Osteocyte (in vitro differentiated cells): Measurements from ENCODE around the gene SMPD3. TPM values are rescaled to one million over a fixed set of nuclear protein-coding genes. Genes with fewer than 3 reads are reported as not detected.

ENCODE experiments used
- DNase-seq: peaks from one replicate; pipeline ENCODE4 v3.0.0; 2021; ENCODE audit warnings: mixed read lengths; ENCODE audit not compliant: unreplicated experiment; ENCODE audit errors: extremely low spot score
- H3K27ac Mint-ChIP-seq: one replicate; pipeline ENCODE4 v1.8.0; 2021; ENCODE audit warnings: mild to moderate bottlenecking, mixed read lengths; ENCODE audit not compliant: unreplicated experiment
- H3K27me3 Mint-ChIP-seq: one replicate; pipeline ENCODE4 v1.8.0; 2021; ENCODE audit warnings: mixed read lengths; ENCODE audit not compliant: unreplicated experiment
- H3K36me3 Mint-ChIP-seq: one replicate; pipeline ENCODE4 v1.8.0; 2021; ENCODE audit warnings: mixed read lengths; ENCODE audit not compliant: unreplicated experiment
- H3K4me1 Mint-ChIP-seq: one replicate; pipeline ENCODE4 v1.8.0; 2021; ENCODE audit warnings: mixed read lengths; ENCODE audit not compliant: unreplicated experiment
- H3K4me3 Mint-ChIP-seq: one replicate; pipeline ENCODE4 v1.8.0; 2021; ENCODE audit warnings: mild to moderate bottlenecking, moderate library complexity, mixed read lengths; ENCODE audit not compliant: unreplicated experiment
- H3K9me3 Mint-ChIP-seq: one replicate; pipeline ENCODE4 v1.8.0; 2021; ENCODE audit warnings: mixed read lengths; ENCODE audit not compliant: unreplicated experiment
- total RNA-seq: library from RNA; stranded (reverse); gene quantifications from 2 replicates; pipeline ENCODE4 v1.2.1, GENCODE V29; 2021
- TF ChIP-seq, protein P1 (sequence below): fragments of 200-600 bp; sonication (generic); IDR thresholded peaks from 2 replicates; pipeline ENCODE4 v1.5.0; 2021; ENCODE audit warnings: antibody characterized with exemption, mild to moderate bottlenecking, moderate library complexity

Gene SMPD3
- total RNA-seq, 1 donor from 2014 or later = not detected

DNA sequence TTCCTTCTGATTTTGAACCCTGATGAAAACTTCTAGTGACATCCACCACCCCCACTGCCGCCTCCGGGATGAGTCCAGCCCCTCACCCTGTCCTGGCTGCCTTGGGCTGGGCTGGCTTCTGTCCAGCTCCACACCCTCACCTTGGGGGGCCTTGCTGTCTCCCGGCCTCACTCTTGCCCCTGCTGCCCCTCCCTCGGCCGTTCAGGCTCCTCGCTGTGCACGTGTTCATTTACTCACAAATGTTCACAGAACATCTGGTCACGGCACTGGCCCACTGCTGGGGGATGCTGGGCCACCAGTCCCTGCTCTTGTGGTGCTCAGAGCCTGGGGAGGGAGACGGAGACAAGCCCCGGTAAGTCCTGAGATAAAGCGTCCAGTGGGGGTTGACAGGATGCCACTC lies 96.8 kb downstream of the SMPD3 start:
- peaks cover 30% of the 10 kb centered on the region for H3K36me3 Mint-ChIP-seq
- no peaks in the 10 kb centered on the region for H3K27me3 Mint-ChIP-seq
- H3K27ac Mint-ChIP-seq = no peak overlapping the region
- no peaks in the 10 kb centered on the region for H3K4me1 Mint-ChIP-seq
- no peak overlapping the region for H3K4me3 Mint-ChIP-seq
- DNase-seq = no peak
- no peaks in the 10 kb centered on the region for H3K9me3 Mint-ChIP-seq
- TF ChIP-seq, protein P1, sequence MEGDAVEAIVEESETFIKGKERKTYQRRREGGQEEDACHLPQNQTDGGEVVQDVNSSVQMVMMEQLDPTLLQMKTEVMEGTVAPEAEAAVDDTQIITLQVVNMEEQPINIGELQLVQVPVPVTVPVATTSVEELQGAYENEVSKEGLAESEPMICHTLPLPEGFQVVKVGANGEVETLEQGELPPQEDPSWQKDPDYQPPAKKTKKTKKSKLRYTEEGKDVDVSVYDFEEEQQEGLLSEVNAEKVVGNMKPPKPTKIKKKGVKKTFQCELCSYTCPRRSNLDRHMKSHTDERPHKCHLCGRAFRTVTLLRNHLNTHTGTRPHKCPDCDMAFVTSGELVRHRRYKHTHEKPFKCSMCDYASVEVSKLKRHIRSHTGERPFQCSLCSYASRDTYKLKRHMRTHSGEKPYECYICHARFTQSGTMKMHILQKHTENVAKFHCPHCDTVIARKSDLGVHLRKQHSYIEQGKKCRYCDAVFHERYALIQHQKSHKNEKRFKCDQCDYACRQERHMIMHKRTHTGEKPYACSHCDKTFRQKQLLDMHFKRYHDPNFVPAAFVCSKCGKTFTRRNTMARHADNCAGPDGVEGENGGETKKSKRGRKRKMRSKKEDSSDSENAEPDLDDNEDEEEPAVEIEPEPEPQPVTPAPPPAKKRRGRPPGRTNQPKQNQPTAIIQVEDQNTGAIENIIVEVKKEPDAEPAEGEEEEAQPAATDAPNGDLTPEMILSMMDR = no peak

DNA sequence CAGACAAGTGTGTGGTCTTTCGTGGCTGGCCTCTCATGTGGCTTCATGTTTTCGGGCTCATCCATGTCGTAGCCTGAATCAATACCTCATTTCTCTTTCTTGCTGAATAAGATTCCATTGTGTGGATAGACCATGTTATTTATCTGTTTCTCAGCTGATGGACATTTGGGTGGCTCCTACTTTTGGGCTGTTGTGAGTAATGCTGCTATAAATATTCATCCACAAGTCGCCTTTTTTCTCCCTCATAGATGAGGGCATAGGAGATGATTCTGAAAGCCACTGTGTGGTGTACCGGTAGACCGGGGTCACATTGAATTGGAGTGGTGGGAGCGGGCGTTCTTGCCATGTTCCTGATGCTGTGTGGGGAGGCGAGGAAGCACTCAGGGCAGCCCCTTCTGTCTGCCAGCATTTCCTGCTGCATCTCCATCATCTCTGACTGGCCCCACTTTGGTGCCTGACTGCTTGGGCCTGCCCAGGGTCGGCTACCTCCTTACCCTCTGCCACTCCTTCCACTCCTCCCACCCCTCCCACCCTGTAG lies 97.4 kb downstream of the SMPD3 start:
- Mint-ChIP-seq H3K4me1 (no peaks in the 10 kb centered on the region), H3K27ac (no peak overlapping the region), H3K9me3 (no peaks in the 10 kb centered on the region), H3K27me3 (no peaks in the 10 kb centered on the region), H3K36me3 (peaks cover 31% of the 10 kb centered on the region), H3K4me3 (no peak overlapping the region)
- TF ChIP-seq, protein P1 = no peak
- DNase-seq = no peak

DNA sequence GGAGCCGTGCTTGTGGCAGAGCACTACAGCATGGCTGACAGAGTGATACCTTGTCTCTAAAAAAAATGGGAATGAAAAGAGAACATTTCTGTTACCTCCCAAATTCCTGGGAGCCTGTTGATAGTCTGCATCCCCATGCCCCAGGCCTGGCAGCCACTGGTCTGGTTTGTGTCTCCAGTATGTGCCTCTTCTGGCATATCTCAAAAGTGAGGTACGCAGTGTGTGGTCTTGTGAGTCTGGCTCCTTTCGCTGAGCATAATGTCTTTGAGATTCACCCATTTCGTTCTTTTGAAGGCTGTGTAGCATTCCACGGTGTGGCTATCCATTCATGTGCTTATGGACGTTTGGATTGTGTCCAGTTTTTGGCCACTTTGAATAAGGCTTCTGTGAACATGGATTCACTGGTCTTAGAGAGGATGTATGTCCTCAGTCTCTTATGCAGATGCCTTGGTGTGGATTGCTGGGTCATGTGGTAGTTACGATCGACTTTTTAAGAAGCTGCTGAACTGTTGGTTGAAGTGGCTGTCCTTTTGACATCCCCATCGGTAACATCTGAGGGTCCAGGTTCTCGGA lies 98.4 kb downstream of the SMPD3 start:
- DNase-seq = no peak
- Mint-ChIP-seq H3K27ac (no peak overlapping the region), H3K36me3 (peaks cover 28% of the 10 kb centered on the region), H3K9me3 (no peaks in the 10 kb centered on the region), H3K4me3 (no peak overlapping the region), H3K27me3 (no peaks in the 10 kb centered on the region), H3K4me1 (no peaks in the 10 kb centered on the region)
- TF ChIP-seq, protein P1 = no peak

DNA sequence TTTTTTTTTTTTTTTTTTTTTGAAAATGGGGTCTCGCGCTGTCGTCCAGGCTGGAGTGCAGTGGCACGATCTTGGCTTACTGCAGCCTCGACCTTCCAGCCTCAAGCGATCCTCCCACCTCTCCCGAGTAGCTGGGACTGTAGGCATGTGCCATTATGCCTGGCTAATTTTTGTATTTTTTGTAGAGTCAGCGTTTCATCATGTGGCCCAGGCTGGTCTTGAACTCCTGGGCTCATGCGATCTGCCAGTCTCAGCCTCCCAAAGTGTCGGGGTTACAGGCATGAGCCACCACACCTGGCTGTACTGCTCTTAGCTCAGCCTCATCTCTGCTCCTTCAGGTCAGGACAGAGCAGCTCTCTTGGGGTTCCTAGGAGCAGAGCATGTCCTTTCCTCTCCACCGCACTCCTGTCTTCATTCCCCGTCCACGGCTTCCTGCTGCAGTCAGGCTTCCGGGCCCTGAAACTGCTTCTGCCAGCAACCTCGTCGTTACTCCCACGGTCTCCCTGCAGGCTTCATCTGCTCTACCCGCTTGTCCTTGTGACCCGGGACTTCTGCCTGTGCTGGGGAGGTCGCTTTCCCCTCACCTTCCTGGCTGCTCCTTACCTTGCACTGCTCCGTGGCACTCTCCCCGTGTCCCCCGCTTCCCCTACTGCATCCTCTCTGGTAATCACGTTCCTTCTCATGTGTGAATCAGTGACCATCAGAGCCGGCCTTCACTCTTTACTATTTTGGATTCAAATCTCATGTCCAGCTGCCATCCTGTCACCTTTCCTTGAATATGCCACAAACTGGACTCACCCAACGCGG lies 99.5 kb downstream of the SMPD3 start:
- Mint-ChIP-seq H3K36me3 (peaks cover 27% of the 10 kb centered on the region), H3K27me3 (no peaks in the 10 kb centered on the region), H3K4me3 (no peak overlapping the region), H3K4me1 (no peaks in the 10 kb centered on the region), H3K9me3 (no peaks in the 10 kb centered on the region), H3K27ac (no peak overlapping the region)
- TF ChIP-seq, protein P1 = no peak
- no peak for DNase-seq

DNA sequence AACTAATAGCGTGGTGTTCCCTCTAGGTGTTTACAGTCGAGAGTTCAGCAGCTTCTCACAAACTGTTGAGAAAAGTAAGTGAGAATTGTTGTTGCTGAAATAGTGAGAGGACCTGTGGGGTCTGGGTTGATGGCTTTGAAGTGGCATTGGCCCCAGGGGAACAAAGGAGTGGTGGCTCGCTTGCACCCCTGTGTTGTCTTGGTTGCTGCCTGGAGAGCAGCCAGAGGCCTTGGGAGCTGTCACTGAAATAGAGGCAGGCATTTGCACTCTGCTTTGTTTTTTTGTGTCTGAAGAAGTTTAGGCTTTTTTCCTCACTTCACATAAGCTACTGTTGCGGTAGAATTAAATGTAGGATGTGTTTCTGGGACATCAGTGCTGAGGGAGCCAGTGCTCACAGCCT lies 100.7 kb downstream of the SMPD3 start:
- Mint-ChIP-seq H3K36me3 (peaks cover 30% of the 10 kb centered on the region), H3K9me3 (no peaks in the 10 kb centered on the region), H3K4me1 (no peaks in the 10 kb centered on the region), H3K27ac (no peak overlapping the region), H3K27me3 (no peaks in the 10 kb centered on the region), H3K4me3 (no peak overlapping the region)
- no peak for DNase-seq
- TF ChIP-seq, protein P1 = no peak
